Left lung (tissue), 10 donors: Measurements from ENCODE around the gene DLGAP1. TPM values are rescaled to one million over a fixed set of nuclear protein-coding genes. Genes with fewer than 3 reads are reported as not detected.
A peak's percentile ranks its signal among the peaks of the same experiment; 100 is the strongest.

Experiments
- ATAC-seq: fragments of 200-7000 bp; cut with Tn5 transposase; one replicate; pipeline ENCODE4 v1.9.1; 2020; ENCODE audit warnings: moderate library complexity
- DNase-seq, 4 donors: peaks; one replicate each; pipeline ENCODE4 v3.0.0-alpha.2; 2013 to 2020
- H3K27ac ChIP-seq, 2 donors: fragments of 200-600 bp; sonication (generic) in 1 of 2; one replicate each; pipeline versions ENCODE4 v1.5.0 to v1.8.0; 2020 to 2021
- H3K27me3 ChIP-seq, 2 donors: fragments of 200-600 bp; sonication (generic) in 1 of 2; one replicate each; pipeline versions ENCODE4 v1.5.0 to v1.8.0; 2020 to 2021
- H3K36me3 ChIP-seq, 2 donors: fragments of 200-600 bp; sonication (generic) in 1 of 2; one replicate each; pipeline versions ENCODE4 v1.5.0 to v1.8.0; 2020 to 2021
- H3K4me1 ChIP-seq, 2 donors: fragments of 200-600 bp; one replicate each; pipeline ENCODE4 v1.8.0; 2021
- H3K4me3 ChIP-seq, 2 donors: fragments of 200-600 bp; sonication (generic) in 1 of 2; one replicate each; pipeline versions ENCODE4 v1.5.0 to v1.8.0; 2020 to 2021; ENCODE audit warnings: mild to moderate bottlenecking in 1 of 2
- H3K9me3 ChIP-seq, 2 donors: fragments of 200-600 bp; sonication (generic) in 1 of 2; one replicate each; pipeline versions ENCODE4 v1.5.0 to v1.8.0; 2020 to 2021
- intact Hi-C, 2 donors: fragments of 100-400 bp; cut with DNase I; formaldehyde crosslinking; loops; one replicate each; pipeline versions ENCODE4 v1.11.2 to v1.14.2; 2022
- polyA plus RNA-seq, 6 donors: library from polyadenylated mRNA; unstranded; fragments of 120-200 nt; gene quantifications; one replicate each; pipeline ENCODE4 v1.2.1, GENCODE V29; 2013; ENCODE audit not compliant: insufficient read length in 6 of 6
- total RNA-seq, 2 donors: library from RNA; stranded (reverse); fragmentation: NEBNext Ultra II Directional; extraction: Animal tissue kit (Norgen Biotek cat#: 25700); gene quantifications; one replicate each; pipeline ENCODE4 v1.2.1, GENCODE V29; 2021
- TF ChIP-seq, protein P1 (sequence below), 2 donors: fragments of 200-600 bp; sonication (generic) in 1 of 2; IDR thresholded peaks; one replicate each; pipeline versions ENCODE4 v1.5.0 to v1.8.0; 2021; ENCODE audit warnings: antibody characterized with exemption in 2 of 2
- donor health status: DM: no; HTN: yes; CAD: no.
- donor health status: DM: no; HTN: no; CAD: no.

The DLGAP1 gene
- total and polyA plus RNA-seq, 8 donors, result 1.6 to 4.0 (median 2.1) TPM

DNA sequence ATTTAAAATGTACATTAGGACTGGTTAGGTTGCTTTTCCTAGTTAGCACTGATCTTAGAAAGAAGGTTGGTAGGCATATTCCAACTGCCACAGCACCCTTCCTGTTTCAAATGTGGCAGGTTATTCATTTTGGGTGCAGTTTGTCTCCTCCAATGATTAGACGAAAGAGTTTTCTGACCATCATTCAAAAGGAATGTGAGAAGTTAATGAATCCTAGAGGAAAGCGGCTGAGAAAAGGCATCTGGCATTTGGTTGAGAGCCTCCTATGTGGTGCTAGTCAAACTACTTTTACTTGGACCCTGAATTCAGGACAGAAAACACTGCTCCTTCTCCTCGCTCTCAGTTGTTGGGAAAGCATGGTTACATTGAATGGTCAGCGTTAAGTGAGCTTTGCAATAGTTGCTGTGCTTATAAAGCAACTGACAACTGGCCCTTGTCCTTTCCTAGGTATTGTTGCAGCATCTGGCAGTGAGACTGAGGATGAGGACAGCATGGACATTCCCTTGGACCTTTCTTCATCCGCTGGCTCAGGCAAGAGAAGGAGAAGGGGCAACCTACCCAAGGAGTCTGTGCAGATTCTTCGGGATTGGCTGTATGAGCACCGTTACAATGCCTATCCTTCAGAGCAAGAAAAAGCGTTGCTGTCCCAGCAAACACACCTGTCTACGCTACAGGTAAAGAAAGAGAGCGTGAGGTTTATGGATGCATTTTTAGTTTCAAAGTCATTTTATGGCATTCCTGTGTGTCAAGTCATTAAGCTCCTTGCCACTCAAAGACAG is 999.0 kb downstream of the DLGAP1 start:
- Histone ChIP-seq H3K4me3 (no peak overlapping the region), H3K36me3 (peaks cover 0 to 36% of the 10 kb centered on the region in 2 donors), H3K27me3 (no peaks in the 10 kb centered on the region), H3K9me3 (no peaks in the 10 kb centered on the region), H3K4me1 (peaks cover 28 to 75% of the 10 kb centered on the region in 2 donors), H3K27ac (peak overlapping the region; percentile 95 to 99)
- DNase-seq, result no peak
- TF ChIP-seq, protein P1, sequence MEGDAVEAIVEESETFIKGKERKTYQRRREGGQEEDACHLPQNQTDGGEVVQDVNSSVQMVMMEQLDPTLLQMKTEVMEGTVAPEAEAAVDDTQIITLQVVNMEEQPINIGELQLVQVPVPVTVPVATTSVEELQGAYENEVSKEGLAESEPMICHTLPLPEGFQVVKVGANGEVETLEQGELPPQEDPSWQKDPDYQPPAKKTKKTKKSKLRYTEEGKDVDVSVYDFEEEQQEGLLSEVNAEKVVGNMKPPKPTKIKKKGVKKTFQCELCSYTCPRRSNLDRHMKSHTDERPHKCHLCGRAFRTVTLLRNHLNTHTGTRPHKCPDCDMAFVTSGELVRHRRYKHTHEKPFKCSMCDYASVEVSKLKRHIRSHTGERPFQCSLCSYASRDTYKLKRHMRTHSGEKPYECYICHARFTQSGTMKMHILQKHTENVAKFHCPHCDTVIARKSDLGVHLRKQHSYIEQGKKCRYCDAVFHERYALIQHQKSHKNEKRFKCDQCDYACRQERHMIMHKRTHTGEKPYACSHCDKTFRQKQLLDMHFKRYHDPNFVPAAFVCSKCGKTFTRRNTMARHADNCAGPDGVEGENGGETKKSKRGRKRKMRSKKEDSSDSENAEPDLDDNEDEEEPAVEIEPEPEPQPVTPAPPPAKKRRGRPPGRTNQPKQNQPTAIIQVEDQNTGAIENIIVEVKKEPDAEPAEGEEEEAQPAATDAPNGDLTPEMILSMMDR (IDR thresholded peaks at IDR 0.05), result no peak
- no peak for ATAC-seq
- intact Hi-C loops, result loop anchor here in 1 of 2 donors (10.0 kb wide), 1 partner anchor 171 kb away; no protein-coding TSS in a partner anchor

- Histone ChIP-seq H3K4me3 (peak overlapping the region in 1 of 2 donors; percentile 87), H3K9me3 (no peaks in the 10 kb centered on the region), H3K27ac (peak overlapping the region; percentile 95 to 99), H3K27me3 (no peaks in the 10 kb centered on the region), H3K4me1 (peaks cover 28 to 75% of the 10 kb centered on the region in 2 donors), H3K36me3 (peaks cover 0 to 36% of the 10 kb centered on the region in 2 donors)
- DNase-seq (no peak), ATAC-seq (no peak)
- TF ChIP-seq, protein P1 (IDR thresholded peaks at IDR 0.05), result peak in 1 of 2 donors; percentile 6
- intact Hi-C loops, result loop anchor here in 1 of 2 donors (10.0 kb wide), 1 partner anchor 170 kb away; no protein-coding TSS in a partner anchor
Observed at GRCh38 chr18:3455090-3455635, 999.9 kb downstream of the DLGAP1 start.

DNA sequence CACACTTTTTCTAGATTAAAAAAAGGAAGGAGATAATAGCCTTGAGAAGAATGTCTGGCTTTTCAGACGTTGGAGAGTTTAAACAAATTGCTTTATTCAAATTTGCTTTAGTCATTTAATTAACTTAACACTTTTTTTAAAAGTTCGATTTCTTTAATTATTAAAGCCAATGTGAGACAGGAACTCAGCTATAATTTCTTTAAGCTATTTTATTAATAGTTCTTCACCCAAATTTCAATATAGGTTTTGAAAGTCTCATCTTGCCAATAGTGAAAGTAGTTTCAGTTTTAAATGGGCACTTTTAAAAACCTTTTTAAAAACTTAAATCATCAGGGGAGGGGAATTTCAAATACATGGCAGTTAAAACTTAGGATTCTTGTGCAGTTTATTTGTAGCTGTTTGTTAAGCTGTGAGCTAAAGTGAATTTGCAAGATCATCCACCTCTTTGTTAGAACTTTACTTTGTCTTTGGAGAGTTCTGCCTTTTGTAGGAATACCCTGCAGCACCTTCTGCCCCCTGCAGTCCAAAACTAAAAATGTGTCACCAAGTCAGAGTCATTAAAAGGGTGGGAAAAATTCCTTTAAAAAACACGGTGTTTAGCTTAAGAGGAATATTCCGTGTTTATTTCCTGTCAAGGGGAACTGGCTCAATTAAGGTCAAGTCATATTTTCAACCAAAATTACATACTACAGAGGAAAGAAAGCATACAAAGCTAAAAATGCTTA is 1000.6 kb downstream of the DLGAP1 start:
- intact Hi-C loops, result loop anchor here in 1 of 2 donors (5.0 to 10.0 kb wide), 2 partner anchors 138 to 170 kb away; no protein-coding TSS in a partner anchor
- H3K27me3 ChIP-seq, result no peaks in the 10 kb centered on the region
- H3K9me3 ChIP-seq, result no peaks in the 10 kb centered on the region
- no peak for ATAC-seq
- TF ChIP-seq, protein P1 (IDR thresholded peaks at IDR 0.05), result peak; percentile 50 to 61
- peak overlapping the region; percentile 10 to 87 for H3K4me3 ChIP-seq
- DNase-seq, result peak in 1 of 4 donors; percentile 55
- peaks cover 0 to 36% of the 10 kb centered on the region in 2 donors for H3K36me3 ChIP-seq
- peaks cover 28 to 71% of the 10 kb centered on the region in 2 donors for H3K4me1 ChIP-seq
- H3K27ac ChIP-seq, result peak overlapping the region; percentile 95 to 99

GRCh38 chr18:3453540-3454364 is 1001.4 kb downstream of the DLGAP1 start:
- peaks cover 25 to 63% of the 10 kb centered on the region in 2 donors for H3K4me1 ChIP-seq
- H3K9me3 ChIP-seq, result no peaks in the 10 kb centered on the region
- ATAC-seq (peak; percentile 0), DNase-seq (peak in 3 of 4 donors; percentile 71 to 91 (median 84))
- TF ChIP-seq, protein P1 (IDR thresholded peaks at IDR 0.05), result no peak
- intact Hi-C loops, result loop anchor here in 1 of 2 donors (5.0 to 10.0 kb wide), 2 partner anchors 139 to 169 kb away; no protein-coding TSS in a partner anchor
- H3K27ac ChIP-seq, result peak overlapping the region; percentile 95 to 99
- peak overlapping the region; percentile 10 to 87 for H3K4me3 ChIP-seq
- no peaks in the 10 kb centered on the region for H3K27me3 ChIP-seq
- peaks cover 0 to 28% of the 10 kb centered on the region in 2 donors for H3K36me3 ChIP-seq
